K562 (cell line): ENCODE results near the gene FZD1. TPM values are rescaled to one million over a fixed set of nuclear protein-coding genes. Genes with fewer than 3 reads are reported as not detected.

Experiments
- ATAC-seq: fragments of 200-7000 bp; cut with Tn5 transposase; 3 replicates; pipeline ENCODE4 v1.9.1; 2020; ENCODE audit warnings: moderate library complexity
- BruUV-seq: library from RNA; stranded (reverse); fragments of 400-500 nt; replicated peaks from 2 replicates; lab custom pipeline; 2021; lab: Mats Ljungman, UMichigan
- CTCF ChIA-PET: fragments of 300-600 bp; formaldehyde crosslinking; extraction: SDS; loops from one replicate; lab custom pipeline; 2021; ENCODE audit warnings: low intra/inter-chr PET ratio; lab: Yijun Ruan, JAX
- POLR2A ChIA-PET: fragments of 300-600, 350-650 bp; sonication (Branson Sonifier 250); formaldehyde crosslinking; extraction: SDS; loops from one replicate; lab custom pipeline; 2021; ENCODE audit warnings: antibody characterized with exemption, inconsistent platforms; lab: Yijun Ruan, JAX
- DNase-seq, 4 experiments: peaks; one replicate each; pipeline versions ENCODE4 v3.0.0 to v3.0.0-alpha.2; 2011 to 2018; ENCODE audit warnings: low spot score in 3 of 4, mixed read lengths in 3 of 4; ENCODE audit errors: extremely low read depth in 1 of 4
- FAIRE-seq: peaks from 2 replicates; lab custom pipeline; 2011; peaks lifted over from hg19 to GRCh38; lab: Jason Lieb, UNC
- H2AFZ ChIP-seq: 2 replicates; pipeline ENCODE4 v1.6.0; 2011; ENCODE audit warnings: low read depth, low read length, control low read depth, inconsistent platforms
- H3K27ac ChIP-seq: fragments of 200-600 bp; 3 replicates; pipeline ENCODE4 v1.8.0; 2011; ENCODE audit warnings: low read depth, mild to moderate bottlenecking, control low read depth, inconsistent platforms, low read length, moderate library complexity, mixed read lengths; ENCODE audit errors: extremely low read depth
- H3K27me3 ChIP-seq, 2 experiments: fragments of 300-600 bp in 1 of 2; 2 replicates in 1 of 2; 3 replicates in 1 of 2; pipeline versions ENCODE4 v1.6.0 to v1.8.0; 2011; ENCODE audit warnings: inconsistent platforms in 2 of 2, low read length in 2 of 2, mild to moderate bottlenecking in 1 of 2, mixed read lengths in 1 of 2, moderate library complexity in 1 of 2; ENCODE audit not compliant: control insufficient read depth in 2 of 2, insufficient read depth in 2 of 2
- H3K36me3 ChIP-seq: fragments of 300-600 bp; 3 replicates; pipeline ENCODE4 v1.8.0; 2011; ENCODE audit warnings: mild to moderate bottlenecking, low read length, inconsistent platforms; ENCODE audit not compliant: control insufficient read depth, insufficient read depth
- H3K4me1 ChIP-seq, 2 experiments: fragments of 200-600 bp in 1 of 2; replicated peaks in 1 of 2; 2 replicates in 1 of 2; 3 replicates in 1 of 2; pipeline versions ENCODE4 v1.5.1 to v1.8.0; 2011; ENCODE audit warnings: inconsistent platforms in 2 of 2, low read length in 2 of 2, mild to moderate bottlenecking in 1 of 2, mixed read lengths in 1 of 2, moderate library complexity in 1 of 2; ENCODE audit not compliant: control insufficient read depth in 2 of 2, insufficient read depth in 2 of 2
- H3K4me2 ChIP-seq: 2 replicates; pipeline ENCODE4 v1.6.1; 2011; ENCODE audit warnings: low read length, control low read depth, inconsistent platforms, mixed read lengths; ENCODE audit not compliant: insufficient read depth
- H3K4me3 ChIP-seq: fragments of 200-600 bp; sonication (generic), shearing (Covaris generic); 2 replicates; pipeline ENCODE4 v1.5.1; 2016; ENCODE audit warnings: control low read depth, inconsistent platforms
- H3K79me2 ChIP-seq: fragments of 200-600 bp; 3 replicates; pipeline ENCODE4 v1.8.0; 2011; ENCODE audit warnings: low read length, inconsistent platforms; ENCODE audit not compliant: control insufficient read depth, insufficient read depth
- H3K9ac ChIP-seq, 2 experiments: 2 replicates each; pipeline versions ENCODE4 v1.6.0 to v1.6.1; 2011; ENCODE audit warnings: low read depth in 2 of 2, low read length in 2 of 2, control low read depth in 1 of 2, inconsistent platforms in 1 of 2, mild to moderate bottlenecking in 1 of 2, mixed read lengths in 1 of 2; ENCODE audit not compliant: insufficient read depth in 1 of 2
- H3K9me1 ChIP-seq: one replicate; pipeline ENCODE4 v1.6.0; 2011; ENCODE audit warnings: inconsistent platforms, mild to moderate bottlenecking, low read length, moderate library complexity; ENCODE audit not compliant: control insufficient read depth, insufficient read depth
- H3K9me3 ChIP-seq: replicated peaks from 2 replicates; pipeline ENCODE4 v1.5.1; 2011; ENCODE audit warnings: low read depth, low read length, inconsistent platforms; ENCODE audit not compliant: control insufficient read depth, insufficient read depth
- H4K20me1 ChIP-seq: replicated peaks from 2 replicates; pipeline ENCODE4 v1.6.1; 2011; ENCODE audit warnings: low read length, inconsistent platforms, mixed read lengths; ENCODE audit not compliant: control insufficient read depth, insufficient read depth
- ELF2 ChIP-seq: fragments of 250-450 bp; sonication (Bioruptor Pico); IDR thresholded peaks from 2 replicates; pipeline ENCODE4 v1.5.0; 2021; ENCODE audit warnings: mild to moderate bottlenecking
- MED1 ChIP-seq: sonication (generic); formaldehyde crosslinking; IDR thresholded peaks from 2 replicates; pipeline ENCODE4 v1.8.1; 2023; ENCODE audit warnings: missing genetic modification reagents, borderline replicate concordance
- NR1H2 ChIP-seq: sonication (generic); formaldehyde crosslinking; IDR thresholded peaks from 2 replicates; pipeline ENCODE4 v1.4.0; 2020; ENCODE audit warnings: mild to moderate bottlenecking, missing genetic modification reagents
- POLR2A ChIP-seq: fragments of 450-650 bp; conservative IDR thresholded peaks from 2 replicates; pipeline ENCODE4 v1.6.1; 2016
- PRPF4 ChIP-seq: fragments of 200-400 bp; formaldehyde crosslinking; IDR thresholded peaks from one replicate; pipeline ENCODE4 v1.6.1; 2017; ENCODE audit warnings: low read length, low read depth, mild to moderate bottlenecking; ENCODE audit not compliant: insufficient read depth, poor library complexity, severe bottlenecking
- SREBF2 ChIP-seq: sonication (generic); formaldehyde crosslinking; IDR thresholded peaks from 2 replicates; pipeline ENCODE4 v1.4.0; 2020; ENCODE audit warnings: mild to moderate bottlenecking, missing genetic modification reagents
- SRSF1 ChIP-seq: fragments of 200-400 bp; formaldehyde crosslinking; IDR thresholded peaks from 2 replicates; pipeline ENCODE4 v1.6.1; 2017; ENCODE audit warnings: mild to moderate bottlenecking, low read depth, low read length, moderate library complexity
- ZNF780A ChIP-seq: fragments of 250-450 bp; sonication (Bioruptor Pico); IDR thresholded peaks from 2 replicates; pipeline ENCODE4 v1.5.0; 2021; ENCODE audit warnings: mild to moderate bottlenecking
- WGBS: fragments of 100-300 bp; shearing (Covaris generic); methylation state at CpG from one replicate; pipeline ENCODE4 v1.1.6; 2016; ENCODE audit warnings: low coverage, mixed read lengths; ENCODE audit not compliant: insufficient coverage; ENCODE audit errors: missing lambda C conversion rate; 5-methylcytosine and 5-hydroxymethylcytosine counted together
- in situ Hi-C: fragments of 300-500 bp; cut with MboI; formaldehyde crosslinking; loops from 4 replicates; pipeline ENCODE4 v1.15.0; 2018; ENCODE audit warnings: inconsistent platforms, mixed read lengths
- intact Hi-C: fragments of 100-400 bp; cut with micrococcal nuclease; formaldehyde crosslinking; loops from 2 replicates; pipeline ENCODE4 v1.14.2; 2022
- polyA plus RNA-seq, 8 experiments: library from polyadenylated mRNA; depleted of rRNA in 4 of 8; stranded (reverse) in 5 of 8; unstranded in 3 of 8; fragments of >200 nt; fragmentation: Nextera tagmentation in 2 of 8; fragmentation: Illumina TruSeq in 1 of 8; extraction: Ambion mirVana in 2 of 8; extraction: Trizol in 1 of 8; gene quantifications; 2 replicates each; pipeline versions ENCODE4 v1.2.1 to v1.2.3, GENCODE V29; 2011 to 2014; ENCODE audit warnings: inconsistent platforms in 1 of 8, missing spikeins in 1 of 8
- total RNA-seq, 7 experiments: library from RNA; depleted of rRNA in 6 of 7; stranded (reverse); fragments of >200 nt in 6 of 7; fragmentation: Illumina TruSeq in 2 of 7; extraction: Trizol in 2 of 7; gene quantifications; 2 replicates each; pipeline versions ENCODE4 v1.2.1 to v1.2.3, GENCODE V29; 2011 to 2021; ENCODE audit warnings: low replicate concordance in 1 of 7
- TF ChIP-seq, protein P1 (sequence below): fragments of 200-800 bp; sonication (Bioruptor generic); IDR thresholded peaks from 2 replicates; pipeline ENCODE4 v1.6.1; 2016; ENCODE audit warnings: missing genetic modification characterization, missing compliant biosample characterization

Gene FZD1
- total and polyA plus RNA-seq, 9 of the 15 experiments (the other 6 are each of a cell fraction or from before 2014, with no cell fraction given) = 0.25 to 5.1 (median 1.8) TPM

DNA sequence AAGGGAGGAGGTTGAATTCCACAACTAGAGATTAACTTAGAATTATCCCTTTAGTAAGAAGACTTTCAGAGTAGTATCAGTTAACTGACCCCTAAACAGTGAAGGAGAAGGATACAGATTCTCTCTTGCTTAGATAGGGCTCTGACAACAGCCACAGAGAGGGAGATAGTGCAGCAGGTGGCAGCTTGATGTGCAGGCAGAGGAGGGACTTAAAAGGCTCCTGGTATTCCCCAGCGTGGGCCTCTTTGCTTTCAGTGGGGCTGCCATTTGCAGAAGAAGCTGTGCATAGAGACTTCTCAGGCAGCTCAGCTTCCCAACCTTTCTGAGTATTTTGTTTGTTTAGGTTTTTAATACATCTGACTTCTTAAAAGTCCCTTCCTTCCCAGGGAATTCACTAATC lies 16.0 kb downstream of the FZD1 start:
- peak; percentile 61; the same call in 2 of the 3 replicates for ATAC-seq
- Histone ChIP-seq H3K79me2 (no peaks in the 10 kb centered on the region), H3K9ac (no peak overlapping the region), H3K27me3 (no peaks in the 10 kb centered on the region), H2AFZ (no peak overlapping the region), H3K4me1 (no peaks in the 10 kb centered on the region), H3K36me3 (no peaks in the 10 kb centered on the region), H3K27ac (no peak overlapping the region), H3K4me2 (no peak overlapping the region), H4K20me1 (no peaks in the 10 kb centered on the region), H3K4me3 (no peak overlapping the region), H3K9me3 (no peaks in the 10 kb centered on the region), H3K9me1 (no peaks in the 10 kb centered on the region)
- no peak for FAIRE-seq
- no TSS peak for BruUV-seq
- no peak for TF ChIP-seq PRPF4
- no peak for TF ChIP-seq ZNF780A (CRISPR knock-in tag)
- TF ChIP-seq ELF2 (CRISPR knock-in tag) = no peak
- no peak for TF ChIP-seq POLR2A
- TF ChIP-seq MED1 (CRISPR knock-in tag) = no peak
- no peak for TF ChIP-seq NR1H2 (CRISPR knock-in tag)
- no peak for TF ChIP-seq SRSF1
- TF ChIP-seq, protein P1, sequence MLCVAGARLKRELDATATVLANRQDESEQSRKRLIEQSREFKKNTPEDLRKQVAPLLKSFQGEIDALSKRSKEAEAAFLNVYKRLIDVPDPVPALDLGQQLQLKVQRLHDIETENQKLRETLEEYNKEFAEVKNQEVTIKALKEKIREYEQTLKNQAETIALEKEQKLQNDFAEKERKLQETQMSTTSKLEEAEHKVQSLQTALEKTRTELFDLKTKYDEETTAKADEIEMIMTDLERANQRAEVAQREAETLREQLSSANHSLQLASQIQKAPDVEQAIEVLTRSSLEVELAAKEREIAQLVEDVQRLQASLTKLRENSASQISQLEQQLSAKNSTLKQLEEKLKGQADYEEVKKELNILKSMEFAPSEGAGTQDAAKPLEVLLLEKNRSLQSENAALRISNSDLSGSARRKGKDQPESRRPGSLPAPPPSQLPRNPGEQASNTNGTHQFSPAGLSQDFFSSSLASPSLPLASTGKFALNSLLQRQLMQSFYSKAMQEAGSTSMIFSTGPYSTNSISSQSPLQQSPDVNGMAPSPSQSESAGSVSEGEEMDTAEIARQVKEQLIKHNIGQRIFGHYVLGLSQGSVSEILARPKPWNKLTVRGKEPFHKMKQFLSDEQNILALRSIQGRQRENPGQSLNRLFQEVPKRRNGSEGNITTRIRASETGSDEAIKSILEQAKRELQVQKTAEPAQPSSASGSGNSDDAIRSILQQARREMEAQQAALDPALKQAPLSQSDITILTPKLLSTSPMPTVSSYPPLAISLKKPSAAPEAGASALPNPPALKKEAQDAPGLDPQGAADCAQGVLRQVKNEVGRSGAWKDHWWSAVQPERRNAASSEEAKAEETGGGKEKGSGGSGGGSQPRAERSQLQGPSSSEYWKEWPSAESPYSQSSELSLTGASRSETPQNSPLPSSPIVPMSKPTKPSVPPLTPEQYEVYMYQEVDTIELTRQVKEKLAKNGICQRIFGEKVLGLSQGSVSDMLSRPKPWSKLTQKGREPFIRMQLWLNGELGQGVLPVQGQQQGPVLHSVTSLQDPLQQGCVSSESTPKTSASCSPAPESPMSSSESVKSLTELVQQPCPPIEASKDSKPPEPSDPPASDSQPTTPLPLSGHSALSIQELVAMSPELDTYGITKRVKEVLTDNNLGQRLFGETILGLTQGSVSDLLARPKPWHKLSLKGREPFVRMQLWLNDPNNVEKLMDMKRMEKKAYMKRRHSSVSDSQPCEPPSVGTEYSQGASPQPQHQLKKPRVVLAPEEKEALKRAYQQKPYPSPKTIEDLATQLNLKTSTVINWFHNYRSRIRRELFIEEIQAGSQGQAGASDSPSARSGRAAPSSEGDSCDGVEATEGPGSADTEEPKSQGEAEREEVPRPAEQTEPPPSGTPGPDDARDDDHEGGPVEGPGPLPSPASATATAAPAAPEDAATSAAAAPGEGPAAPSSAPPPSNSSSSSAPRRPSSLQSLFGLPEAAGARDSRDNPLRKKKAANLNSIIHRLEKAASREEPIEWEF (CRISPR knock-in tag) = no peak
- no peak for TF ChIP-seq SREBF2 (CRISPR knock-in tag)
- ChIA-PET CTCF (no interaction called here), POLR2A (no interaction called here)
- in situ Hi-C loops (no loop called here), intact Hi-C loops (loop anchor here (10.0 kb wide), 1 partner anchor 435 kb away; no protein-coding TSS in a partner anchor)
- DNase-seq = no peak
- 0% methylated on average over 1 of the region's 1 CpG for WGBS
